ENCODE measurements around the gene PSMD5.
A peak's percentile ranks its signal among the peaks of the same experiment; 100 is the strongest.

The PSMD5 gene

DNA sequence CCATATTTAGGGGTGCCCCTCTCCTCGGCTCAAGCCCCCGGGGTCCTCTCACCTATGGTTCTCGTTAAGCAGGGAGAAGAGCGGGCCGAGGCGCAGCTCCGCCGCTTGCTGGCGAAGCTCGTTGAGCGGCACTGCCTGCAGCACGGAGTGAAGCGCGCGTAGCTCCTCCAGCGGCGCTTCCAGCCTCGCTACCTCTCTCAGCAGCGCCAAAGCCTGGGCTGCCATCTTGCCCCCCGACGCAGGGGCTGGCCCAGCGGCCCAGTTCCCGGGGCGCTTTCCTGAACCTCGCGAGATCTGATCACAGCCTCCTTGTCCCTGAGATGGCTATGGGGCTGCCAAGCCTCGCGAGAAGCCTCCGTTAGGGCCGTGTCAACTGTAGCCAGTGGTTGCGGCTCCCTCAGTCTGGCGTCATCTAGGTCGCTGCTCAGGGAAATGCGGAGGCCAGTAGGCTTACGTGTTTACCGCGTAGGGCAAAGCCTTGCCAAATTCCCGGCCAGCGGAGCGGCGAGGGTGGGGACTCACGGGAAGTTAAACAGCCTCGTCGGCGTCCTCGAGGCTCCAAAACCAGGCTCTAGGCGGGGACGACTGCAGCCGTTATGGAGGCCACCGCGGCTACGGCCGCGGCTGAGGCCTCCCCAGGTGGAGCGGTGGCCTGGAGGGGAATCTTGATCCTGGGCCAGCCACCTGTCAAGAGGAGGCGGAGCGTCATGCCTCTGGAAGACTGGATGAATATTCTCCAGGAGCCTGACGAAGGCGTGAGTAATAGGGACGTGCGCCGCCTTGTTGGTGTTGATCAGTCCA, at the start of gene PSMD5:
TSS of gene PSMD5 (minus strand) at position 238 of the 801 bp plus-strand sequence. CDS start at position 225, 13 bp downstream.
- peak; percentile 100 for DNase-seq (ENCODE audit: low read depth)

GRCh38 chr9:120891884-120892747, 49.4 kb upstream of the PSMD5 start:
- DNase-seq (ENCODE audit: low read depth), result no peak

DNA sequence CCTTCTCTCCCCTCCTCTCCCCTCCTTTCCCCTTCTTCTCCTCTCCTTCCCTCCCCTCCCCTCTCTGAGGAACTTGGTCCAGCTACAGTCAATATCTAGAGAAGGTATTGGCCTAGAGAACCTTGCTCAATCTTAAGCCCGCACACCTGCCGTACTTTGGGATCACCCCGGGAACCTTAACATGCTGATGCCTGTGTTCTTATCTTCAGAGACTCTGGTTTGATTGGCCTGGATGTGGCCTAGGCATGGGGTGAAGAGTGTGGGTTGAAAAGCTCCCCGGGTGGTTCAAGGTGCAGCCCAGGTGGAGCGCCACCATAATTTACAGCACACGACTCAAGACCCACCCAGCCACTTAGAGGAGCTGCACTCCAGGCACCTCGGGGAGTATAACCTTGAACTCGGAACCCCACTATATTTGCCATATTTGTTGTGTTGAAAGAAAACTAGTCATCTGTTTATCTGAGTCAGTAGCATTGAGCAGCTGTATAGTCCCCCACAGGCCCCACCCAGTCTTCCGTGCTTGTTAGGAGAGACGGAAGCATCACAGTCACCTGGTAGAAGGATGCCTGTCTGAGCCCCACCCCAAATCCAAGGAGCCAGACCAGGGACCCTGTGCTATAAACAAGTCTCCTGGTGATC, 48.6 kb upstream of the PSMD5 start:
- DNase-seq (ENCODE audit: low read depth), result no peak

- DNase-seq (ENCODE audit: low read depth), result peak; percentile 30
These were observed 47.9 kb upstream of the PSMD5 start for GRCh38 chr9:120890320-120891244.

DNA sequence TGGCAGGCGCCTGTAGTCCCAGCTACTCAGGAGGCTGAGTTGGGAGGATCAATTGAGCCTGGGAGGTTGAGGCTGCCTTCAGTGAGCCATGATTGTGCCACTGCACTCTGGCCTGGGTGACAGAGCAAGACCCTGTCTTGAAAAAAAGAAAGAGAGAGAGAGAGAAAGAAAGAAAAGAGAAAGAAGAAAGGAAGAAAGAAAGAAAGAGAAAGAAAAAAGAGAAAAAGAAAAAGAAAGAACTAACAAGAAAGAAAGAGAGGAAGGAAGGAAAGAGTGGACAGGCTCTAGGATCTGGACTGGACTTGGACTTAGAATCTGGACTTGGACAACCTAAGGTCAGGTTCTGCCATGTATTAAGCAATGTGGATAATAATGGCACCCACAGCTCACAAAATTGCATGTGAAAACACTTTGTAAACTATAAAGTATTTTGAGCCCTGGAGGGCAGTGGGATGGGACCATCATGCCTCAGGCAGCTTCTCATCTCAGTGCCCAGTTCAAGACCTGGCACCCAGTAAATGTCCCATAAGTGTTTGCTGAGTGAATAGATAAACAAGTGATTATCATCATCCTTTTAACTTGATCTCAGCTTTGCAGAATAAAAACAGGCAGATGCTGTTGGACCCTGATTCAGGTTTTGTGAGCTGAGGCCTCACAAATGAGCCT, 47.0 kb upstream of the PSMD5 start:
- no peak for DNase-seq (ENCODE audit: low read depth)

GRCh38 chr9:120888626-120889025, 45.9 kb upstream of the PSMD5 start:
- no peak for DNase-seq (ENCODE audit: low read depth)

DNA sequence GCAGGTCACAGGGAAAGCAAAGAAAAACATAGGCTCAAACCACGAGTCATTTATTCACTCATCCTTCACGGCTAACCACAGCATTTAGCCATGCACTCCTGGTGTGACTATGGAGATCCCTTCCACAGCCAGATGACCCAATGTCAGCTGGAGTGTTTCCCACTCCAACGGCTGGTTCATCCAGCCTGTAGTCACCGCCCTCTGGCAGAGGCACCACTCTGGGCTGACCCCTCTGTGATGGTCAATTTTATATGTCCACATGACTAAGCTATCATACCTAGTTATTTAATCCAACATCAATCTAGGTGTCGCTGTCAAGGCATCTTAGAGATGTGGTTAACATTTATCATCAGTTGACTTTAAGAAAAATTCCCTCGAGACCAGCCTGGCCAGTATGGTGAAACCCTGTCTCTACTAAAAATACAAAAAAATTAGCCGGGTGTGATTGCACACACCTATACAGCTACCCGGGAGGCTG, 43.8 kb upstream of the PSMD5 start:
- DNase-seq (ENCODE audit: low read depth), result peak; percentile 75

GRCh38 chr9:120885958-120886357, 43.2 kb upstream of the PSMD5 start:
- no peak for DNase-seq (ENCODE audit: low read depth)

DNA sequence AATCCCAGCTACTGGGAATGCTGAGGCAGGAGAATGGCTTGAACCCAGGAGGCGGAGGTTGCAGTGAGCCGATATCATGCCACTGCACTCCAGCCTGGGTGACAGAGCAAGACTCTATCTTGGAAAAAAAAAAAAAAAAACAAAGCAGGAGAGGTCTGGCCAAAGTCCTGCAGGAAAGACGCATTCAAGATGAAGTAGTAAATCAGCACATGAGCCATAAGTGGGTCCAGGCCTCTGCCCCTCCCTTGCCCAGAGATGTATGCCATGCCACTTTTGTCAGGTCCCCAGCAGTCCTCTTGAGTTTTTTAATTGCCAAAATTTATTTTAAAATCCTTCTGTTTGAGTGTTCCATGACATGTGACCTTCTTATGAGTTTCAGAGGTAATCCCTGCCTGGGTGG, 42.7 kb upstream of the PSMD5 start:
- no peak for DNase-seq (ENCODE audit: low read depth)

DNA sequence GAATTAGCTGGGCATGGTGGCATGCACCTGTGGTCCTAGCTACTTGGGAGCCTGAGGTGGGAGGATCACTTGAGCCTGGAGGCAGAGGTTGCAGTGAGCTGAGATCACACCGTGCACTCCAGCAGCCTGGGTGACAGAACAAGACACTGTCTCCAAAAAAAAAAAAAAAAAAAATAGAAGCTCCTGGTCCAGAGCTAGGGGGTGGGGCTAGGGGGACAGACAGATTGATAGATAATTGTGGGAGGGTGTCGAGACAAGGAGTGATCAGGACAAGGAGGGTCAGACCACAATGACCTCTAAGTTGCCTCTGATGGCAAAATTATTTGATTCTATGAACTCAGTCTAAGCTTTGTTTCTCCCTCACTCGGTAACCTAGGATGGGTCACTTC, 40.9 kb upstream of the PSMD5 start:
- DNase-seq (ENCODE audit: low read depth), result no peak

DNA sequence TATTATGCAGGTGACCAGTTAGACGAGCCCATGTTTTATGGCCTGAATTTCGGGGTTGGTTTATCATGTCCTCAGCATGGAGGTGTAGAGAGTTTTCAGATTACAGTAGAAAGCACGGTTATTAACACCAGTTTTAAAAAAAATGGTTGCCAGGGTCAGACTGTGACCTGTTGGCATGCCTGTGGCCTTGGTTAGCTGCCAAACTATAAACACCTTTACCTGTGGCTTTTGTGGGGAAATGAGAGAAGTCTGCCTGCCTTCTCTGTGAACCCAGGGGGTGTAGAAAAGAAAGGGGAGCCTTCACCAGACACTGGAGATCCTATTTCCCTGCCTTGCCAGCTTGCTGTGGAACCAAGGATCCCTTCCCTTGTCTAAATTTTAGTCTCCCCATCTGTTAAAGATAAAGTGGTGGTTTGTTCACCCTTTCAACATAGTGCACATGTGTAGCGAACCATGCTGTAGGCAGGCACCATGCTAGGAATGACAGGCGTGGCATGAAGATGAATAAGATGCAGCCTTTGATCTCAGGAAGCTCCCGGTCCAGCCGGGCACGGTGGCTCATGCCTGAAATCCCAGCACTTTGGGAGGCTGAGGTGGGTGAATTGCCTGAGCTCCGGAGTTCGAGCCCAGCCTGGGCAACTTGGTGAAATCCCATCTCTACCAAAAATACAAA, 40.3 kb upstream of the PSMD5 start:
- no peak for DNase-seq (ENCODE audit: low read depth)

GRCh38 chr9:120879446-120879845, 36.7 kb upstream of the PSMD5 start:
- DNase-seq (ENCODE audit: low read depth), result no peak

DNA sequence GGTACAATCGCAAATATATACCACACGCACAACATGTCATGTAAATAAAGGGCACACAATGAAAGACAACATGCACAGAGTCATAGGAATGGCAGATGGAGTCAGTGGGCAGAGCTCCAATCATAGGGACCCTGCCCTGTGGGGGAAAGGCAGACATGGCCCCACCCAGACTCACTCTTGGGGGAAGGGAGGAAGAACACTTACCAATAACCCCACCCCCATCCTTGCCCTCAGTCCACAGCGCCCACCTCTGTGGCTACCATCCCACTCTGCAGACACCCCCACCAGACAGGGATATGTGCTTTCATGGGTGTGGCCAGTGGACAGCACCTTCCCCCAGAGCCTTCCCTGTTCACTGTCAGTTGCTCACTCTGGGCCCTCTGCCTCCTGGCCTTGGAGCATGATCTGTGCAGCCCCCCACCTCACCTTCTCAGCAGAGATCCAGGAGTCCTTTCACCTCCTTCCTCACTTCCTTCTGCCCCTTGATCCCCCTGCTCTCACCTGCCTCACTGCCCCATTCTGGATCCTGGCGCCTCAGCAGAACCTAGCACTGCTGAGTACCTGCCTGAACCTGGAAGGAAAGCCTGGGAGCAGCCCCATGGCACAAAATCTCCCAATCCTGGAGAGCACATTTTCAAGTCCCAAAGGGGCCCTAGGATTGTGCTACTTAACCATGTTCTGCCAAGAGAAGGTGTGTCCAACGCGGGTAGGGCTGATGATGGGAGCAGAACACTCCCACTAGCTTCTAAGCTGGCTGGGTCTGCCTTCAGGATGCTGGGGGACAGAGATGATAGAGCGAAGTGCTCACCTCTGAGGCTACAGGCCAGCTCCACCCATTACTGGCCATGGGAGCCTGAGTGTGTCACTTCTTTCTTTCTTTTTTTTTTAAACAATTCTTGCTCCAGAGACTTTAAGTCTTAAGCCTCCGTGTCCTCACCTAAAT, 35.7 kb upstream of the PSMD5 start:
- no peak for DNase-seq (ENCODE audit: low read depth)

DNA sequence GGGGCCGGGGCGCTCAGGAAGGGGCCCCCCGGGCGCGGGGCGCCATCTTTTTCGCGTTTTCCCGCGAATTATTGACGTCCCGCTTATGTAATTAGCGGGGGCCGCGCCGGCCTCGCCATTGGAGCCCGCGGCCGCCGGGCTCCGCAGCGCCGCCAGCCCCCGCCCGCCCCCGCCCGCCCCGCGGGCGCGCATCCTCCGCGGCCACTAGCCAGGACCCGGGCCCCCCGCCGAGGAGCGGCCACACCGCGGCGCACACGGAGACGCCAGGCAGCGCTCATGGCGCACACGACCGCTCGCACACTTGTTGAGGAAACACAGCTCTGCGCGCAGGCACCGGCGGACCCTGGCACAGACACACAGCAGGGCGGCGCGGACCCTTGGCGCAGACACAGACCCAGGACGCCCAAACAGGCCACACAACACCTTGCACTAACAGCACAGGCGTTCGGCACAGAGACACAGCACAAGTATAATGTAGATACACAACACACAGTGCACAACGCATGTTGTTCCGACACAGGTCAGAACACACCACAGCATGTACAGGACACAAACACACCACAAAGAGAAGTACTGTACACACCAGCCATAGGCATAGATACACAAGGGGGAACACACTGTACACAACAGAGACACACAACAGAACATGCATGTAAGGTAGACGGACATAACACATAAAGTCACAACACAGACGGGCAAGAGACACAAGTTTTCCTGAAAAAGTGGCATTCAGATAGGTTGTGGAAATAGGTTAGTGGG, 34.7 kb upstream of the PSMD5 start:
- peak; percentile 68 for DNase-seq (ENCODE audit: low read depth)

DNA sequence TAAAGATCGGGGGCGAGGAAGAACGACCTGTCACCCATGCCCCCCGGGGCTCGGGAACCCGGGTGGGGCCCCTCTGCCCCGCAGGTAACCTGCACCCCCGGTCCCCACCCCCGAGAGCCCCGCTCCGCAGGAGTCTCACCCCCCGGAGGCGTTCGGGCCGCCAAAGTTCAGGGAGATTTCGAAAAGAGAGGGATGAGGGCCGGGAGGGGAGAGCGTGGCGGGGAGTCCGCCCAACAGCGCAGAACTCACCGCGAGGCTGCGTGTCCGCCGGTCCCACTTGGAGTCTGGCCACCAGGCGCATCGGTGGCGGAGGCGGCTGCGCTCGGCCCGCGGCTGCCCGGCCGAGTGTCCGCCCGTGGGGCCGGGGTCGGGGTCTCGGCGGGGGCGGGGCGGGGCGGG, 34.1 kb upstream of the PSMD5 start, which contains the start of gene PHF19:
TSS of gene PHF19 (minus strand) at position 347 of the 399 bp plus-strand sequence. CDS start 2,447 bp downstream, outside the sequence.
- DNase-seq (ENCODE audit: low read depth), result peak; percentile 52

DNA sequence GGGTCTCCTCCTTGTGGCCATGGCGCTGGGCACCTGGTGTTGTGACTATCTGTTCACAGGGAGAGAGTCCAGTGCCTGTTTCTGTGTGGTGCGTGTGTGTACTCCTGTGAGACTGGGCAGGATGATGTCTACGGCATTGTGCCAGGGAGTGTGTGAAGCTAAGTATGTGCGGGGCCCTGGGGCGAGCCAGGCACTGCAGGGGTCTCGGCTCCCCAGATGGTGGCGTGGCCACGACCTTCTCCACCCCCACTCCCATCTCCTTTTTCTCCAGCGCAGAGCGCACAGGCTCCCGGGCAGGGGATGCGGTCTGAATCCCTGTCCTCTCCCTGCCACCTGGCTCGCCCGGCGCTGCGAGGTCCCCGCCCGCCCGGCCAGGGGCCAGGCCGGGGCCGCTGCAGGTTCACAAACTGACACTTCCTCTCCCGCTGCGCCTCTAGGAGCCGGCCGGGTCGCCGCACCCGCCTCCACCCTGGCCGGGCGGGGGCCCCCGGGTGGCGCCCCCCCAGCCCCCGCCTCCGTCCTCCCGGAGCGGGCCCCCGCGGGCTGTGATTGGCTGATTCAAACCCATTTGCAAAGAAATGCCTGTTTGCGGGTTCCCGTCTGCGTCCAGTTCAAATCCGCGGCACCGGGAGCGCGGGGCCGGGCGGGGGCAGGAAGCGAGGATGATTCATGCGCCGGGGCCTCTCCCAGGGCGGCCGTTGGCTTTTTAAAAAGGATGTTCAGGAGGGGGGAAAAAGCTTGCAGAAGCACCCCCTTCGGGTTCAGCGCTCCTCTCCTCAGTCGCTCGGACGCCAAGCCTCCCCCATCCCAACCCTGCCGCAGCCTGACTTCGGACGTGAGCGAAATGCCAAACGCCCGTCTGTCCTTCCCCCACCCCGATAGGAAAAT, 33.5 kb upstream of the PSMD5 start:
- peak; percentile 93 for DNase-seq (ENCODE audit: low read depth)

DNA sequence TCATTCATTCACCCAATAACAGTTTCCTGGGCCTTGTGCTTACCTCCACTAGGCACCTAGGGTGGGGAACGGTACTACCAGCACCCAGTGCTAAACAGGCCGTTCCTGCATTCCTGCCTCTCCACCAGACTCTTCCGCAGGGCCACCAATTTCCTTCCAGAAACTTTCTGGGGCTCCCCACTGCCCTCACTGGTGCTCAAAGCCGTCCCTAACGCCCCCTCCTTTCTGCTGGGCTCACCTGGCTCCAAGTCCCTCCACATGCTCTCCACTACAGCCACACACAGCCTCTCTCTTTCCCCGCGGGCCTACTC, 32.9 kb upstream of the PSMD5 start:
- no peak for DNase-seq (ENCODE audit: low read depth)
